Stimulated activated CD4-positive, alpha-beta T cell treated with anti-CD3 and anti-CD28 coated beads, Interleukin-1b, Interleukin-23, amount 100 ng/mL, for 1 hour (primary cell): ENCODE results near the gene TMEM187.

Source experiments
- DNase-seq, 2 donors: peaks; one replicate each; pipeline ENCODE4 v3.0.0-alpha.2; 2020; ENCODE audit warnings: low read depth in 2 of 2

Gene TMEM187

GRCh38 chrX:153934762-153935325, 37.7 kb upstream of the TMEM187 start, which contains the start of gene NAA10:
Gene NAA10, minus strand, starts transcription at chrX:153935037. Its CDS starts 133 bp downstream, at chrX:153934904.
- no peak for DNase-seq

GRCh38 chrX:153935326-153935851, 37.2 kb upstream of the TMEM187 start:
- DNase-seq: no peak

- no peak for DNase-seq
Measured at GRCh38 chrX:153937056-153937455, 35.5 kb upstream of the TMEM187 start.

- DNase-seq: no peak
Measured at GRCh38 chrX:153938226-153938786, 34.2 kb upstream of the TMEM187 start.

GRCh38 chrX:153939573-153939972, 33.0 kb upstream of the TMEM187 start:
- no peak for DNase-seq

- no peak for DNase-seq
Measured at GRCh38 chrX:153941336-153942252, 31.0 kb upstream of the TMEM187 start.

- DNase-seq: no peak
Measured at GRCh38 chrX:153944140-153944799, 28.3 kb upstream of the TMEM187 start, which contains the start of gene RENBP. Gene RENBP, minus strand, starts transcription at chrX:153944643. Its CDS starts 33 bp downstream, at chrX:153944610.

- DNase-seq: no peak
Measured at GRCh38 chrX:153944800-153945150, 27.8 kb upstream of the TMEM187 start.

- DNase-seq: no peak
Measured at GRCh38 chrX:153945956-153946943, 26.3 kb upstream of the TMEM187 start.

GRCh38 chrX:153947009-153947769, 25.4 kb upstream of the TMEM187 start:
- DNase-seq: peak; percentile 53 to 64

GRCh38 chrX:153948002-153948466, 24.5 kb upstream of the TMEM187 start:
- no peak for DNase-seq

GRCh38 chrX:153948847-153949805, 23.4 kb upstream of the TMEM187 start:
- DNase-seq: no peak

- DNase-seq: no peak
Measured at GRCh38 chrX:153950127-153950526, 22.4 kb upstream of the TMEM187 start.

- DNase-seq: no peak
Measured at GRCh38 chrX:153951683-153952372, 20.7 kb upstream of the TMEM187 start.

- DNase-seq: no peak
Measured at GRCh38 chrX:153952373-153953026, 20.1 kb upstream of the TMEM187 start.

GRCh38 chrX:153953342-153953830, 19.2 kb upstream of the TMEM187 start:
- DNase-seq: peak in 1 of 2 donors; percentile 53

- DNase-seq: no peak
Measured at GRCh38 chrX:153953892-153954557, 18.5 kb upstream of the TMEM187 start.
